Measurements from ENCODE around the gene AK8.

Gene AK8

GRCh38 chr9:132857616-132858342 lies 20.3 kb downstream of the AK8 start:
- no peak for DNase-seq (ENCODE audit: low read depth)

DNA sequence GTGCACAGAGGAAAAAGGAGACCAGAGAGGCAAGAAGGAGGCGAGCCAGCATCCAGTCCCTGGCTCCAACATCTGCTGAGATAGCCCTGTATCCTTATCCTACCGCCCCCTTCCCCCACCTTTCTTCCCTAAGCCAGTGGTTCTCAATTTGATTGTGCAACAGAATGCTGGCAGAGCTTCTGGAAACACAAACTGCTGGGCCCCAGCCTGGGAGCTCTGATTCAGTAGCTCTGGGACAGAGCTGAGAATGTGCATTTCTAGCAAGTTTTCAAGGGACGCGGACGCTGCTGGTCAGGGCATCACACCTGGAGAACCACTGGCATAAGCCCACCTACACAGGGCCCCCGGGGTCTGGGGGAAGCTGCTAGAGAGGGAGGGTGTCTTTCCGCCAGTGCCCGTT lies 21.1 kb downstream of the AK8 start:
- DNase-seq (ENCODE audit: low read depth): peak; percentile 55

DNA sequence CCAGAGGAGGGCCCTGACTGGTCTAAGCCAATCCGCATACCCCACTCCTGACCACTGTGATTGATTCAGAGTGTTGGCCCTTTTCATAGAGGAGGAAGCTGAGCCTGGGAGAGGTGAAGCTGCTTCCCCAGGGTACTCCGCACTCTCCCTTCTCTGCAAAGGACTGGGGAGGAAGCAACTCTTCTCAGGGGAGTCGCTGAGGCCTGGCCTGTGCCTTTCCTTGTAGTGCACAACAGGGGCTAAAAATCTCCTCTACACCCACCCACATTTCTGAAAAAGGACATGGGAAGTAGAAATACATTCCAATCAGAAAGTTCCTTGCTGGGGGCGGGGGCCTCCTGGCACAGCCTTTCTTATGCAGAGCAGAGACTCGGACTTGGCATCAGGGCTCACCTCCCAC lies 22.2 kb downstream of the AK8 start:
- no peak for DNase-seq (ENCODE audit: low read depth)

DNA sequence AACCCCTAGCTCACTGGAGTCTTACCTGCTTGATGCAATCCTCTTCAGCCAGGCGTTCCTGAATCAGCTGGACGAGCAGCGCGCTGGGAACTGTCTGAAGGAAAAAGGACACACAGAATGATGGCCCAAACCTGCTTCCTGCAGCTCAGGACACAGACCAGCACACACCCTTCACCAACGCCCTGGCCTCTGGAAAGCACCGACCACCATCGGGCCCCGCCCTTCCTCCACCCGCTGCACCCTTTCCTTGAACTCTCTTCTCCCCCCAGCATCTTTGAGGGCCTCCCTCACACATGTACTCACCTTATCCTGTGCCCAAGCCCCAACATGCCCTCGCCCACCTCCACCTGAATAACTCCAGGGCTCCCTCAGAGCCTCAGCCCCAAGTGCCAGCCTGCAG lies 23.3 kb downstream of the AK8 start:
- DNase-seq (ENCODE audit: low read depth): no peak

DNA sequence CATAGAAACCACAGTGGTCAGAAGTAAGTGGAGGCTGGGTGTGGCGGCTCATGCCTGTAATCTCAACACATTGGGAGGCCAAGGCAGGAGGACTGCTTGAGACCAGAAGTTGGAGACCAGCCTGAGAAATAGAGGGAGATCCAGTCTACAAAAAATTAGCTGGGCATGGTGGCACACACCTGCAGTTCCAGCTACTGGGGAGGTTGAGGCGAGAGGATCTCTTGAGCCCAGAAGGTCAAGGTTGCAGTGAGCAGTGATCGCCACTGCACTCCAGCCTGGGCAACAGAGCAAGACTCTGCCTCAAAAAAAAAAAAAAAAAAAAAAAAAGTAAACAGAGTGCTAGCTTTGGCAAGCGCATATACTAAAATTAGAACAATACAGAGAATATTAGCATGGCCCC lies 24.6 kb downstream of the AK8 start:
- DNase-seq (ENCODE audit: low read depth): no peak

DNA sequence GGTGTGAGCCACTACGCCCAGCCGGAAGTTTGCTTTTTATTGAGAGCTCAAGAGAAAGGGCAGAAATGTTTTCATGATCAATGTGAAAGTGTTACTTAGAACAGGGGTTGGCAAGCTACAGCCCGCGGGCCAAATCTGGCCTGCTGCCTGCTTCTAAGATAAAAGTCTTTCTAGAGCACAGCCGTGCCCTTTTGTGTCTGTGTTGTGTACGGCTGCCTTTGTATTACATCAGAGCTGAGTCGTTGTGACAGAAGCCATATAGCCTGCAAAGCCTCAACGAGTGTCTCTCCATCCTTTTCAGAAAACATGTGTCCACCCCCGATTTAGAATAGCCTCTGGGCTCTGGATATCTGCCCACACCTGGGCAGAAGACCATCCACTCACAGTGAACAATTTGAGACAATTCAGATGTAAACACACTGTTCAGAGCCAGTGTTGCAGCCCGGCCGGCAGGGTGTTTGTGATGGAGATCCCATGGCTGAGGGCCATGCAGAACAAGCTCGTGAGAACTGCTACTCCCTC lies 28.8 kb downstream of the AK8 start:
- DNase-seq (ENCODE audit: low read depth): no peak

DNA sequence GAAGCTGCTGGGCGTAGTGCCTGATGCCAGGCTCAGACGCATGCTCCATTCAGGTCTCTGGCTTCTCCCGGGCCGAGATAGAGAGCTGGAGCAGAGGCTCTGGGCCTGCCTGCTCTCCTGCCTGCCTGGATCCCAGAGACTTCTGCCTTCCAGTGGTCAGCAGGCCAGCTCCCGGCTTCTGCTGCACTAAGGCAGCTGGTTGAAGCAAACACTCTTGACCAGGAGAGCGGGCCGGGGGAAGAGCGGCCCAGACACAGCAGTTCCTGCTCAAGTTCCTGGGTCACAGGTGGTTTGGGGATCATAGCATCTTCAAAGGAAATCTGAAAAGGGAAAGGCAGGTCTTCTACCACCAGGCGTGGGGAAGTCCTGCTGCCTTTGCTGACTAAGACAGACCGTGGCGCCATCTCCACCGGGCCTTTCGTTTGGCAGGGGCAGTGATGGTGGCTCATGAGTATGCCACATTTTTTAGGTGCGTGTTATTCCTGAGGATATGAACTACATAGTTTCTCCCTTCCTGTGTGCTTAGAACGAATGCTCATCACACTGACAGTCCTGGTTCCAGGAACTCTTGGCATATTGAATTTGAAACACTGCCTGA lies 31.1 kb downstream of the AK8 start:
- DNase-seq (ENCODE audit: low read depth): no peak

- no peak for DNase-seq (ENCODE audit: low read depth)
Observed at GRCh38 chr9:132846109-132846917, 31.8 kb downstream of the AK8 start.

DNA sequence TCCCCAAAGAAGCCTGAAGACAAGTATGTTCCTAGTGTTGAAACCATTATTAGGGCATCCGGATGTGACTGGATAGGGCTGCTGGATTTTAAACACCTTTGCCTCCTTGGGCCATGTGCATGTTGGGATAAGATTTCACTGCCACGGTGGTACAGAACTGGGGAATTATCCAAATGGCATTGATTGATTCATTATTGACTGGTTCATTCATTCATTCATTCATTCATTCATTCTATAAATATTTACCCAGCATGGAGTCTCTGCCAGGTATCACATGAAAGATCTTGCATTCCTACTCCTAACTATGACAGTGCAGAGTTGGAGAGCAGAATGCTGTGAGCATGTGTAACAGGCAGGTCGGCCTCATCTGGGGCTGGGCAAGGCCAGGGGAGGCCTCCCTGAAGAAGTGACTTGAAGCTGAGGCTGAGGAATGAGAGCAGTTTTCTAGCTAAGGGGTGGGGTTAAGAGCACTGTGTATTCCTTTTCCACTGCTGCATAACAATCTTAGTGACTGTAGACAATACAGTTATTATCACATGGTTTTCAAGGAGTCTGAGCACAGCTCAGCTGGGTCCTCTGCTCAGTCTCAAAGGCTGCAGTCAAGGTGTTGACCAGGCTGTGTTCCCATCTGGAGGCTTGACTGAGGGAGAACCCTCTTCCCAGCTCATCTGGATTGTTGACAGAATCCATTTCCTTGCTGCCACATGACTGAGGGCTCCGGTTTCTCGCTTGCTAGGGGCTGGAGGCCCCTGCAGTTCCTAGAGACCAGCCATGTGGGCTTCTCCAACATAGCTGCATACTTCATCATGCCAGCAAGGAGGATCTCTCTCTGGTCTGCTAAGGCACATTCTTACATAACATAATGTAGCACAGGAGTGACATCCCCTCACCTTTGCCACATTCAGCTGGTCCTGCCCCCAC lies 35.7 kb downstream of the AK8 start:
- no peak for DNase-seq (ENCODE audit: low read depth)

DNA sequence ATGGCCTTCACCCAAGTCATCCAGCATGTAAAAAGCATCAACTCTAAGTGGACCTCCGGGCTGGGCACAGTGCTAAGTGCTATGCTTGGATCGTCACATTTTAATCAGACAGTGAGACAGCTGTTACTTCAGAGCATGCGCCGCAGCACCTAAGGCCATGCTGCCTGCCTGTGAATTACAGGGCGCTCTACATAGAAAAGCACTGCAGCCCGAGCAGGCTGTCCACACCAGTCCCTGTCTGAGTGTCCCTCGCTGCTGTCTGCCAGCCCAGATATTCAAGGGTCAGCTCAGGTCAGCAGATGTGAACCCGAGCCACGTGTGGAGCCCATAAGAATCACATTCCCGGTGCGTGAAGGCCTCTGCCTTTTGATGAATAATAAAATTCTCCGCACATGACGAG lies 37.1 kb downstream of the AK8 start:
- DNase-seq (ENCODE audit: low read depth): no peak

- DNase-seq (ENCODE audit: low read depth): no peak
Observed at GRCh38 chr9:132838291-132838690, 39.8 kb downstream of the AK8 start.

DNA sequence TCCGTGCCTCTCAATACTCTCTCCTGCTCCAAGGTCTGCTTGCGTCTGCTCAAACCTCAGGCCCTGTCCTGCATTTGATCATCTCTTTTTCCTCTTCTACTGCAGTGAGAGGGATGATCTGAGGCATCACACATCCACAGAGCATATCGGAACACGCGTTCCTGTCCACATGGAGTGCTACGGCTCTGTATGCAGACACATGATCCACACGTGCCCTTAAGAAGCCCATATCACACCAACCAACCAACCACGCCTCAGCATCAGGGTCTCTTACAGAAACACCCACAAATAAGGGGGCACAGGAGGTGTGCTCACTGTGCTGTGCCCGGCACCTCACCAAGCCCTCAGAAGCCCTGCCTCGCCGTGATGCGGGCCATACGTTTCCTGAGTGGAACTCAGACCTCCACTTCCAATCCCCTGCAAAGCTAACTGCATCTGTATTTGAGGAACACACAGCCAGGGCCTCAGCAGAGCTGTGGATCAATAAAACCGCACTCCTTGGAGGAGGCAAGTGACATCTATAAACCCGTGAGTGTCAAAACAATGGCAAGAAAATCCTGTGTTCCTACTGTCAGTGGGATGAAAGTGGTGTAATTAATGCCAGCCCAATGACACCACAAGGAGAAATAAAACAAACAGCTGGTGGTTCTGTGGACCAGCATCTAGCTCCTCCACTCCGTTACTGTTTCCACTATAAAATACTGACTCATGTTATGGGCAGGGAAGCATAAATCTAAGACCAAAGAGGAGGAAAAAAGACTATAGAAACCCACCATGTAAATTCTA lies 40.4 kb downstream of the AK8 start:
- DNase-seq (ENCODE audit: low read depth): no peak

DNA sequence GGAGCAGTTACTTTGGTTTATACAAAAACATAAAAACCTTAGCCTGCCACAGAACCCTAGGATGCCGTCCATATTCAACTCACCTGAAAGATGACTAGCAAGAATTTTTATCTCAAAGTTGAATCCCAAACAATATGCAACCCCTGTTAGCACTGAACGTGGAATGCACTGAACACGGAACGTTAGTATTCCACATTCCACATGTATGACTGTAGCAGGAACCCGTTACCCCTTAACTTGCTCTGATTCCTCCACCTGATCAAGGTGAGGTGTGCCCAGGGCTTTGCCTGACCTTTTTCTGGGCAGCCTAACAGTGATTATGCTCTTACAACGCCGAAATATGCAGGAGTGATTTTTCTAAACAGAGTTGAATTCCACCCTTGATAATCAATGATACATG lies 43.7 kb downstream of the AK8 start:
- no peak for DNase-seq (ENCODE audit: low read depth)

GRCh38 chr9:132833550-132834121 lies 44.4 kb downstream of the AK8 start:
- no peak for DNase-seq (ENCODE audit: low read depth)

DNA sequence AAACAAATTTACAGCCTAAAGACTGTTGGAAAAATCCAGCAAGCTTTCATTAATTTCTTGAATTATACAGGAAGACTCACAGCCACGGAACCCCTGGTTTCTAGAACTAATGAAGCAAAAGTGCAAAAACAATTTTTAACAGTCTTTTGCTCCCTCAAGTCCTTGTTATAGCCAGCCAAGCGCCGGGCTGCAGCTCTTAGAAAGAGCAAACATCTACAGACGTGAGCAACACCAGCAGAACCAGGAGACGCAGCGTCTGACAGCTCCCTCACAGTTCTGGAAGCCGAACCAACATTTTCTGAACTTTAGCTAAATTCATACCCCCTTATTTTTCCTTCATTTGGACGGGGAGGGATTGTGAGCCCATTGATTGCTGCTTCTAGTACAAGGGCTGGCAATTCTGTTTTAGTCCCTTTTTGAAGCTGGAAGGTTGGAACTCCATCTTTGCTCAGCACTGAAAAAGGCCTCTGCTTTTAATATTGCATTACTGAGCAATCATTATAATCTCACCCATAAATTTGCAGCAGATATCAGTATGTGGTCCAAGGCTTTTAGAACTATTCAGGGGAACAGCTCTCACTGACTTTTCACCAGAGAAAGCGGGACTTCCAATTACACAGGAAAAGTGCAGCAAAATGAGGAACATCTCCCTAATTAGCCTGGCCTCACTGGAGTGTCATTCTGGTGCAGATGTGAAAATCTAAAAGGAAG lies 45.8 kb downstream of the AK8 start:
- no peak for DNase-seq (ENCODE audit: low read depth)

DNA sequence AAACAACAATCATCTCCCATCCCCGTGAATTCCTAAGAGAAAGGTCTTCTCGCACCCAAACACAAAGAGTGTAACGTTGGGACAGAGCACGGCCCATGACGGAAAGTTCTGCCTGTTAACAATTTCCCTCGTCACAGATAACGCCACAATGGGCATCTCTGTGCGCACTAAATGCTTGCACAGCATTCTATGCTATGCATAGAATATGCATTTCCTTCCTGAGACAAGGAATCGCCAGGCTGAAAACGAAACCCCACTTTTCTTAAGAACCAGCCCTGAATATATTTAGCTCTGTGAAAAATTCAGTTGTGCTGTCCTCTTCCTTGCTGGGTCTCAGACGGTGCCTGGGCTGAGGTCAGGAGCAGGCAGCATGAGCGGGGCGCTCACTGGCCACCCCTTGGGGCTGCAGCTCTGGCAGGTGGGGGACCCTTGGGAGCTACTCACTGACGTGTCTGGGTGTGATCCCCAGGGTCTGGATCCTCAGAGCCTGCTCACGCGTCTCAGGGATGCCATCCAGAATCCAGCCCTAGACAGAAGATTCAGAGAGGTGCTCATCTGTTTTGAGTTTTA lies 49.8 kb downstream of the AK8 start:
- DNase-seq (ENCODE audit: low read depth): no peak

GRCh38 chr9:132827366-132827765 lies 50.7 kb downstream of the AK8 start:
- DNase-seq (ENCODE audit: low read depth): no peak

DNA sequence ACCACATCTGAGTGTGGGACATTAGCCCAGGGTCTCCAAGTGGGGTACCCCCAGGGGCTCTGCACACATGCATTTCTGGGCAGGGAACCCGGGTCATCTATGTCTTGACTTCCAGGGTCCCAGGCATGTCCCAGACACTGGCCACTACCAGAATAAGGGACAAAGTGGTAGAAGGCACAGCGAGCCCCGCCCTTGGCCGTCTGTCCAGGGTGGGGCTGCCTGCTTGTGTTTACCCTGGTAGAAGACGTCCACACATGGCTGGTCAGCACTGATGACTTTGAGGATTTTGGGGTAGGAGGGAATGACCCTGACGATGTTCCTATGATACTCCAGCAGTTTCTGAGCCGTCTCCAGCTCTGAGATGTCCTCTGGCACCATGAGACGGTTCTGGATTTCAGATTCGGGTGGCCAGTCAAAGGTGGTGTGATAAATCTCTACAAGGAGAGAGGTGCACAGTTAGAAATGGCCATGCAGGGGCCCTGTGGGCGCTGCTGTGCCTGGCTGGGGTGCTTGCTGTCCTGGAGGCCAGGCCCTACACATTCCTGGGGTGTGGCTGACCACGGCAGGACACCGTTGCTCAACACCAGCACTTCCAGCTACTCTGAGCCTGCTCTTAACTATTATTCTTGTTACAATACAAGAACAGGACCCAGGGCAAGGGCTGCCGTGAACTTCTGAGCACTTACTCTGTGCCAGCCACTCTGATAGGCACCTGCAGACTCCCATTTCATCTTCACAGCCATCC lies 51.3 kb downstream of the AK8 start:
- DNase-seq (ENCODE audit: low read depth): no peak

- DNase-seq (ENCODE audit: low read depth): no peak
Observed at GRCh38 chr9:132826131-132826530, 52.0 kb downstream of the AK8 start.

Measured in GM04504 (cell line).